Activated CD8-positive, alpha-beta memory T cell treated with anti-CD3 and anti-CD28 coated beads for 4 hours (primary cell): ENCODE measurements around the gene IL34.

Source experiments
- DNase-seq, 2 donors: peaks; one replicate each; pipeline ENCODE4 v3.0.0-alpha.2; 2020; ENCODE audit warnings: low read depth in 2 of 2

The IL34 gene

DNA sequence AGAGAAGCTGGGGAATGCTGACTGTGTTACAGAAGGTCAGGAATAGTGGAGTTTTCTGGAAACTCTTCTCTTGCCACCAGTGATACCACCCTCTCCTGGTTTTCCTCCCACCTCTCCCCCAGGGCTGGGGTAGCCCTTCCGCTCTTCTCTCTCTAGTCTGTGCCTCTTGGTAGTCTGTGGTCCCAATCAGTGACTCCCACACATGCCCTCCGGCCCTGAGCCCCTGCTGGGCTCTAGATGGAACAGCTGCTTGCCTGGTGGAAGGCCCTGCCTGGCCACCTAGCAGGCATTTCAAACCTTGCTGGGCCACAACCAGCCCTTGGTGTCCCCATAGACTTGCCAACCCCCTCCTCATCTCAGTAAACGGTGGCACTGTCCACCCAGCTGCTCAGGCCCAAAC lies 54.7 kb downstream of the IL34 start:
- no peak for DNase-seq

DNA sequence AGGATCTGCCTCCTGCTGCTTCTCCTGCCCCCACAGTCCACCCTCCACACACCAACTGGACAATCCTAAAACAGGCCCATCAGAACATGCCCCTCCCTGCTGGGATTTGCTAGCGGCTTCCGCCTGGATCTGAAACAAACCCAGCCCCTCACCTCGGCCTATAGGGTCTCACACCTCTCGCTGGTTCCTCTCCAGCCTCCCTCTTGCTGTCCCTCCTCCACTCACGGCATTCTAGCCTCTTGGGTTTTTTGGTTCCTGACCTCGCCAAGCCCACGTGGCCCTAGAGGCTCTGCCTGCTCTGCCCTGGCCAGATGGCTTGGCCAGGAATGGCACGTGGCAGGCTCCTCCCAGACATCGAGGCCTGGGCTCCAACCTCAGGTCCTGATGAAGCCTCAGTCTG lies 55.2 kb downstream of the IL34 start:
- DNase-seq: no peak

DNA sequence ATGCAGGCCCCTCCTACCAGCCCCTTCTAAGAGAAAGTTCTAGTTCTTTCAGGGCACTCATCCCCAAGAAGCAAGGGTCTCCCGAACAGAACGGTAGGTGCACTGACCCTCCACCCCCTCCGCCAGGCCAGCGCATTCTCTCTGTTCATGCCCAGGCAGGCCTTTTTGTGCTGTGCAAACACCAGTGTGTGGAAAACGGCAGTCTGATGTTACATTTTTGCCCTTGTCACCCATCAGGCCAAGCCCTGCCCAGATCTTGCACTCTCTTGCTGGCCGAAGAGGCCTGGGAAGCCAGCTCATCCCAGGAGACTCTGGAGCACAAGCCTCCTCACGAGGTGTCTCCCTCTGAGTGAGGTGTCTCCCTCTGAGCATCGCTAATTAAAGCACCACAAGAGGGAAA lies 55.6 kb downstream of the IL34 start:
- no peak for DNase-seq

DNA sequence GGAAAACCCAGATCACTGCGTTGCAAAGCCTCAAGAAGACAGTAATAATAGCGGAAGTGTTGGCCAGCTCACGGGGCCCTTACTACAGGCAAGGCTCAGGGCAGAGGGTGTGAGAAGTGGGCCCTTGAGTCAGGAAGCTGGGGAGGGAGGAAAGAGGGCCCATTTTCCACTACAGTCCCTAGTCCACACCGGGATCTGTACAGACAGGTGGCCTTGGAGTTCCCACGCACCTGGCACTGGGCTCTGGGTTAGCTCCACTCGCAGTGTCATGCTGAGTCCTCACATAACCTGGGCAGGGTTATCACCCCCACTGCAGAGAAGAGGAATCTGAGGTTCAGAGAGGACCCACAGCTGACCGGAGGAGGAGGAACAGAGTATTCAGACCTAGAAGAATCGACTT lies 56.3 kb downstream of the IL34 start:
- DNase-seq: no peak

DNA sequence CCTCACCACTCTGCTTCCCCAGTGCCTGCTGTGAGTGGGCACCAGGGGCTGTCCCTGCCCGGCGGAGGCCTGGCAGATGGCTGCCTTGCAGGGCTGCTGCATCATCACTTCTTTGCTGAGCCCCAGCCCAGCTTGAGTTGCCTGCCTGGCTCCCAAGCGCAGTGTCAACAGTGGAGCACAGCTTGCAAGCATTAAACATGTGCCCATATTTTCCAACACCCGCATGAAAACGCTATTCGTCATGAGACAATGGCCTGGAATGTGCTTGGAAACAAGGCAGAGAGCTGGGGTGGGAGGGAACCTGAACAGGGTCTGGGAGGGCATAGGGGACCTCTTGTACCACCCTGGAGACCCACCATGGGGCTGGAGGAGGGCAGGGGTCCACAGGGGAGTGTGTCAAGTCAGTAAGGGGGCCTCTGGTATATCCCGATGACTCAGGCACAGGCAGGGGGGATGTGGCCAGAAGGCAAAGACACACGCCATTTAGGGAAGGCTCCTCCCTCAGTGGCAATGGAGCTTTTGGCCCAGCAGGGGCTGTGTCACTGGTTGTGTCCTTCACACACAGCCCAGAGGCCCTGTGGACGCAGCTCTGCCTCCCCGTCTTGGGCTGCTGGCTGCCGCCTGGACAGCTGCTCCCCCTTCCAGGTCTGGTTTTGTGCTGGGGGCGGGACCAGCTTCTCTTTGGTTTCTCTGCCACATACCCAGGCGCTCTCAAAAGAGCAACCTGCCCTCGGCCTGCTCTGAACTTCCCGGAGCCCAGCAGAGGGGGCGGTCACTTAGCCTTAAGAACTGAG lies 56.9 kb downstream of the IL34 start:
- no peak for DNase-seq

DNA sequence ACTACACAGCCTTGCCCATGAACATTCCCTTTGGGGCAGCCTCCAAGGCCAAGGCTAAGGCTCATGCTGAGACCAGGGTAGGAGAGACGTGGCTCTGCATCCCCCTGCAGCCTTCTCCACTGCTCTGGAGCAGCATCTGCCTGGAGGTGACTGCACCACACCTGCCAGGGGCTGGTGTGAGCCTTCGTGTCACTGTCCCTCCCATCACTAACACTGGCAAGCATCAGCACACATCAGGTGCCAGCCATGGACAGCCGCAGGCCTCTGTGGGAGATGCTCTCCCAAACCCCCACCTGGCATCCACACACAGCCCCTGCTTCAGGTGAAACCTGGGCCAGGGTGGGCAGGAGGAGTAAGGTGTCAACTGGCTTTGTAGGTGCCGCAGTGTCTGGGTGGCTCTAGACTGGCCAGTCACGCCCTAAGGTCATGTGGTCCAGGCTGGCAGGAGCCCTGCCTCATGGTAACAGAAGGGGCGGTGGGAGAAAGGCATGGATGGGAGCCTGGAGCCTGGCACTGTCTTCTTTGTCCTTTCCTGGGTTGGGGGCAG lies 57.5 kb downstream of the IL34 start:
- DNase-seq: no peak

DNA sequence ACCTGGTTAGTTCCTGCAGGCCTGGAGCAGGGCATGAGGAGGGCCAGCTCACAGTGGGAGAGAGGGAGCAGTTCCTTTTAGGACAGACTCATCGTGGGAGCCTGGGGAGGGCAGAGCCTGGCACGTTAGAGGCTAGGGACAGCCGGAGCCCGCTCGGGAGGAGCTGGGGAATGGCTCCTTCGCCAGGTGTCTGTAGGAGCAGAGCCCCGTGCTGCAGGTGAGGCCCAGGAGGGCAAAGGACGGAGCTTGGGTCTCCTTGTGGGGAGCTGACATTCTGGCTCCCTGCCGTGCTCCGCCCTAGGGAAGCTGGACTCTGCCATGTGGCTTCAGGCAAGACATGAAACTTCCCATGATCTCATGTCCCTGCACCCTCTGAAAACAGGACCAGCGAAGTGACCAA lies 58.2 kb downstream of the IL34 start:
- DNase-seq: no peak

DNA sequence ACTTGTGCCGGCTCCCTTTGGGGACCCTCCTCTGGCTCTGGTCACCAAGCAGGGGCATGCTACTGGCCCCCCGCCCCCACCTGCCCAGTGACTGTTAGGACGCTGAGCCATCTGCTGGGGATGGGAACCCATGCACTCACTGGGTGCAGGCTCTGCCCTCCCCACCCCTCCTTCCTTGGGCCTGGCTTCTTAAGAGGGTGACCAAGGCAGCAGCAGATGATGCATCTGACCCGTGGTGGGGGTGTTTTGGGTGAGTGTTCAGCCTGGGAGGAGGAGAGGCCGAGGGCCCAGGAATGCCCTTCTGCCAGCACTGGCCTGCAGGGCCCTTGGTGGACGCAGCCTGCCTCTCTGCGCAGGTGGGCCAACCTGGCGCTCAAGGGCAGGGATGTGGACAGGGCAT lies 58.7 kb downstream of the IL34 start:
- no peak for DNase-seq

DNA sequence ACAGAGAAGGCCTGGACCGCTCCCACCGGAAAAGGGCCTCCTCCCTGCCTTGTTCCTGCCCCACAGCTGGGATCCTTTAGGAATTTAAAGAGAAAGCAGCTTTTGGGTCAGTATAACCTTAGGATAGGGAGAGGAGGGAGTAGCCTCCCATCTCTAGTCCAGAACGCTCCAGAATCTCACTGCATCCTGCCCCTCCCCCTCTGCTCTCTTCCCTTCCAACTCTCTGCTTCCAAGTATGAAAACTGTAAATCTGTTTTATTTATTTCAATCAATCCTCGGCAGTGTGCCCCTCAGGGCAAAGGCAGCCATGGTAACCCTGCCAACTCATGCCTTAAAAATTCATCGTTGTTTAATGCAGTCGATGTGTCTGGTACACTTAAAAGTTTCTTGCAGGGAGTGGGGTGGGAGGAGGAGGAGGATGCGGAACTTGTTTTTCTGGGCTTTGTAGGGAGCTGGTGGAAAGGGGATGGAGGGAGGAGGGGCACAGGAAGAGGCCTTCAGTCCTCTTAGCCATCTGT lies 60.6 kb downstream of the IL34 start:
- DNase-seq: no peak

DNA sequence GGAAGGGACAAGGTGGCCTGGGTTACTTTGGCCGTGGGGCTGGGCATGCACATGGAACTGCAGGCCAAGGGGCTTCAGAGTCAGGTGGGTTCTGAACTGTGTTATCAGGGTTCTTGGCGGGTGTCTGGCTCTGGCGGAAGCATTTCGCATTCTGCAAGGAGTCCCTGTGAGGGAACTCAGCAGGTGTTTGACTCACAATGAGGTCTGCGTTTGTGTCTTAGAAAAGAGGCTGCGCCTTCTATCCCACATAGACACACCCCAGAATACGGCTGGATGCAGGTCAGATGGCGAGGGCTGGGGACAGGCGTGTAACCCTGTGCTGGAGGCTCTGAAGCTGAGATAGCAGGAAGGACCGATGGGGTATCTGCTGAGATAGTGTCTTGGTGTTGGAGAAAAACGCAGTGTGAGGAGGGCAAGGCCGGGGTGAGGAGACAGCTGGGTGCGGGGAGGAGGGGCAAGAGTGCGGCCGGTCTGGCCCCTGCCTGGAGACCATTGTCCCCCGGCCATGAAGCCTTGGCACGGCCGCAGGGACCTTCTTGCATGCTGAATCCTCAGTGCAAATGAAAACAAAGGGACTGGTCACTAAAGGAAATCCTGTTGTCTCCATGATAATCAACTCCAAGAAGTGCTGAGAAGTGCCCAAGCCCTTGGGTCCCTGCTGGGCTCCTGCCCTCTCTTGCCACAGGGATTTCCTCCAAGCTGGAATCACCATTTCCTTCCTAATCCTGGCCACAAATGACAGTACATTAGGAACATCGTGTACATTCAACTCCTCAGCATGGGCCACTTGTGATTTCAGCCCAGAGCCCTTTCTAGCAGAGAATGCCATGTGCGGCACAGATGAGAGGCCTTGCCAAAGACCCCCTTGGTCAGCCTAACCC lies 62.2 kb downstream of the IL34 start:
- no peak for DNase-seq

DNA sequence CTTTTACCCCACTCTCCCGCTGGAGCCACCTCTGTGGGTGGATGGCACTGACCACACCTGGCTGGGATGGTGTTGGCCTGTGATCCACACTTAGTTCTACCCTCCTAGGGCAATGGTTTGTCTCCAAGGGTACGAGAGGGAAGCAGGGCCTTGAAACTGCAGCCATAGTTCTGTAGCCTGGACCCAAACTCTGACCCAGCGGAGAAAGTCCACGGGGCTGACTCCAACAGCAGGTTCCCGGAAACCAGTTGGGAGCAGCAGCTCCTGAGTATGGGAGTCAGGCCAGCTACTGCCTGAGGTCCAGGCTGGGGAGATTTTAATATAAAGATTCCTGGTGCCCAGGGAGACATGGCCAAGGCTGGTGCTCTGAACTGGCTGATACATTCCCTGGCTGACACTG lies 63.1 kb downstream of the IL34 start:
- DNase-seq: no peak

DNA sequence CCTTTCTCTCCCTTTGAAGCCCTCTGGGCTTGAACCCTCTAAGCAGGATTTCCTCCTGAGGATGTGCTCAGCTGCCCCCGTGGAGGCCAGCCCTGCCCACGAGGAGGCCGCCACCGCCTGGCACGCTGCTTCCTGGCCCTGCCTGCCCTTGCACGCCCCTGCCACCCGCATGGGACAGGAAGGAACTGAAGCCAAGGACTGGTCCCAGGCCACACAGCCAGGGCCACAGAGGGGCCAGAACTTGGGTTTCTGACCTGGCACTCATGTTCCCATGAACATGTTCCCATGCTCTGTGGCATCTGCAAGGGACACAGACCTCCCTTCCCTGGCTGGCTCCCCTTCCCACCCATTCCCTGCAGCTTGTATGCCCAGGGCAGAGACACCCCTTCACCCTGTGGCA lies 63.6 kb downstream of the IL34 start:
- DNase-seq: no peak
